ENCODE data around the gene CAPSL.

GRCh38 chr5:35921930-35922329, 16.5 kb downstream of the CAPSL start:
- TF ChIP-seq, protein P1, sequence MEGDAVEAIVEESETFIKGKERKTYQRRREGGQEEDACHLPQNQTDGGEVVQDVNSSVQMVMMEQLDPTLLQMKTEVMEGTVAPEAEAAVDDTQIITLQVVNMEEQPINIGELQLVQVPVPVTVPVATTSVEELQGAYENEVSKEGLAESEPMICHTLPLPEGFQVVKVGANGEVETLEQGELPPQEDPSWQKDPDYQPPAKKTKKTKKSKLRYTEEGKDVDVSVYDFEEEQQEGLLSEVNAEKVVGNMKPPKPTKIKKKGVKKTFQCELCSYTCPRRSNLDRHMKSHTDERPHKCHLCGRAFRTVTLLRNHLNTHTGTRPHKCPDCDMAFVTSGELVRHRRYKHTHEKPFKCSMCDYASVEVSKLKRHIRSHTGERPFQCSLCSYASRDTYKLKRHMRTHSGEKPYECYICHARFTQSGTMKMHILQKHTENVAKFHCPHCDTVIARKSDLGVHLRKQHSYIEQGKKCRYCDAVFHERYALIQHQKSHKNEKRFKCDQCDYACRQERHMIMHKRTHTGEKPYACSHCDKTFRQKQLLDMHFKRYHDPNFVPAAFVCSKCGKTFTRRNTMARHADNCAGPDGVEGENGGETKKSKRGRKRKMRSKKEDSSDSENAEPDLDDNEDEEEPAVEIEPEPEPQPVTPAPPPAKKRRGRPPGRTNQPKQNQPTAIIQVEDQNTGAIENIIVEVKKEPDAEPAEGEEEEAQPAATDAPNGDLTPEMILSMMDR (IDR thresholded peaks at IDR 0.05): no peak
- no peak for TF ChIP-seq POLR2A (IDR thresholded peaks at IDR 0.05)

All from esophagus squamous epithelium (tissue), 4 donors.